ENCODE measurements around the gene ESYT1.

The ESYT1 gene

DNA sequence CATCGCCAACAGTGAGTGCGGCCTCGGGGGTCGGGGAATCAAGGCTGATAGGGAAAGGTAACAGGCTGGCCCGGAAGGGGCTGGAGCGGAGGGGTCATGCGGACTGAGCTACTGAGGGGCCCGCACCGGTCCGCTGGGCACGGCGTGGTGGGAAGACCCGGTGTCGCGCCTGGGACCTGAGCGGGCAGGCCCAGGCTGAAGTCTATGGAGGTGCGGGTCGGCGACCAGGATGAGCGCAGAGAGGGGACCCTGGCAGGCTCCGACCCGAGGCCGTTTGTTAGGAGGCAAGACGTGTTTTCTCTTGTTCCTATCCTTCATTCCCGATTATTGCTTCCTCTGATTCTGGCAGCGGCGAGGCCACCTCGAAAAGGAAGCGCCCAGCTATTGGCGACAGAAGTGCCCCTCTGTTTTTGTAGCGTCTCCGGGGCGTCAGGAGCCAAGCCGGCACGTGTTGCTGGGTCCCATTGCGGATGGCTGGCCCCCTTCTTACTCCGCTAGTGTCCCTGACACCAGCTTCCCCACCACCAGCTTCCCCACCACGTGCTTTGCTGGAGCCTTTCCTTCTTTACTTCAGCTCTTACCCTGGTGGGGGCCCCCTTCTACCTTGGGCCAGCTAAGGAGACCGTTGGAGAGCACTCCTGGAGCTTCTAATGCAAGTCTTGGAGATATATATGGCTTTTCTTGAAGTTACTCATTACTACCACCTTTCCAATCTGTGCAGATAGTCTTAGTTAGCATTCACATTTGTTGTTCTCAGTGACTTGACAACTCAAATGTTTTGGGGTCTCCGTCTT, 23.1 kb upstream of the ESYT1 start (continued):
- TF ChIP-seq, protein P1, sequence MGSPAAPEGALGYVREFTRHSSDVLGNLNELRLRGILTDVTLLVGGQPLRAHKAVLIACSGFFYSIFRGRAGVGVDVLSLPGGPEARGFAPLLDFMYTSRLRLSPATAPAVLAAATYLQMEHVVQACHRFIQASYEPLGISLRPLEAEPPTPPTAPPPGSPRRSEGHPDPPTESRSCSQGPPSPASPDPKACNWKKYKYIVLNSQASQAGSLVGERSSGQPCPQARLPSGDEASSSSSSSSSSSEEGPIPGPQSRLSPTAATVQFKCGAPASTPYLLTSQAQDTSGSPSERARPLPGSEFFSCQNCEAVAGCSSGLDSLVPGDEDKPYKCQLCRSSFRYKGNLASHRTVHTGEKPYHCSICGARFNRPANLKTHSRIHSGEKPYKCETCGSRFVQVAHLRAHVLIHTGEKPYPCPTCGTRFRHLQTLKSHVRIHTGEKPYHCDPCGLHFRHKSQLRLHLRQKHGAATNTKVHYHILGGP (tag by site-specific recombination; IDR thresholded peaks at IDR 0.05) = no peak
- TF ChIP-seq MEIS1 (CRISPR knock-in tag; IDR thresholded peaks at IDR 0.05; ENCODE audit: borderline replicate concordance) (no peak), SP2 (tag by site-specific recombination; IDR thresholded peaks at IDR 0.05) (no peak), HOXC10 (CRISPR knock-in tag; IDR thresholded peaks at IDR 0.05) (no peak), ZNF302 (tag by site-specific recombination; IDR thresholded peaks at IDR 0.05; ENCODE audit: low read depth) (no peak), ZNF223 (tag by site-specific recombination; IDR thresholded peaks at IDR 0.05) (peak; percentile 83), ZNF48 (tag by site-specific recombination; IDR thresholded peaks at IDR 0.05) (no peak), ZFP41 (tag by site-specific recombination; IDR thresholded peaks at IDR 0.05; ENCODE audit: borderline replicate concordance) (no peak), ZNF529 (tag by site-specific recombination; IDR thresholded peaks at IDR 0.05; ENCODE audit: insufficient replicate concordance) (no peak), ZNF624 (tag by site-specific recombination; IDR thresholded peaks at IDR 0.05) (no peak), ZNF121 (tag by site-specific recombination; IDR thresholded peaks at IDR 0.05) (0 out of 2 replicates have a peak, but pooled peaks have one; percentile 18), KLF9 (tag by site-specific recombination; IDR thresholded peaks at IDR 0.05; ENCODE audit: low read depth) (no peak), ZBTB1 (tag by site-specific recombination; IDR thresholded peaks at IDR 0.05) (no peak), ZBTB7A (tag by site-specific recombination; IDR thresholded peaks at IDR 0.05; ENCODE audit: low read depth) (no peak), BCL11B (tag by site-specific recombination; IDR thresholded peaks at IDR 0.05; ENCODE audit: low read depth) (no peak), ZNF132 (tag by site-specific recombination; IDR thresholded peaks at IDR 0.05; ENCODE audit: borderline replicate concordance) (no peak), ZNF266 (tag by site-specific recombination; IDR thresholded peaks at IDR 0.05; ENCODE audit: low read depth) (no peak), ZNF596 (tag by site-specific recombination; IDR thresholded peaks at IDR 0.05) (no peak), ZIC2 (tag by site-specific recombination; IDR thresholded peaks at IDR 0.05) (no peak), ZNF335 (tag by site-specific recombination; conservative IDR thresholded peaks at IDR 0.05) (peak; percentile 98), ZNF501 (tag by site-specific recombination; IDR thresholded peaks at IDR 0.05) (no peak; the same call in 1 of the 2 replicates)
- TF ChIP-seq, protein P2, sequence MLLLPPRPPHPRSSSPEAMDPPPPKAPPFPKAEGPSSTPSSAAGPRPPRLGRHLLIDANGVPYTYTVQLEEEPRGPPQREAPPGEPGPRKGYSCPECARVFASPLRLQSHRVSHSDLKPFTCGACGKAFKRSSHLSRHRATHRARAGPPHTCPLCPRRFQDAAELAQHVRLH (tag by site-specific recombination; IDR thresholded peaks at IDR 0.05) = no peak
- TF ChIP-seq, protein P3, sequence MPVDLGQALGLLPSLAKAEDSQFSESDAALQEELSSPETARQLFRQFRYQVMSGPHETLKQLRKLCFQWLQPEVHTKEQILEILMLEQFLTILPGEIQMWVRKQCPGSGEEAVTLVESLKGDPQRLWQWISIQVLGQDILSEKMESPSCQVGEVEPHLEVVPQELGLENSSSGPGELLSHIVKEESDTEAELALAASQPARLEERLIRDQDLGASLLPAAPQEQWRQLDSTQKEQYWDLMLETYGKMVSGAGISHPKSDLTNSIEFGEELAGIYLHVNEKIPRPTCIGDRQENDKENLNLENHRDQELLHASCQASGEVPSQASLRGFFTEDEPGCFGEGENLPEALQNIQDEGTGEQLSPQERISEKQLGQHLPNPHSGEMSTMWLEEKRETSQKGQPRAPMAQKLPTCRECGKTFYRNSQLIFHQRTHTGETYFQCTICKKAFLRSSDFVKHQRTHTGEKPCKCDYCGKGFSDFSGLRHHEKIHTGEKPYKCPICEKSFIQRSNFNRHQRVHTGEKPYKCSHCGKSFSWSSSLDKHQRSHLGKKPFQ (tag by site-specific recombination; IDR thresholded peaks at IDR 0.05) = peak; percentile 38; the same call in 1 of the 2 replicates
- TF ChIP-seq, protein P4, sequence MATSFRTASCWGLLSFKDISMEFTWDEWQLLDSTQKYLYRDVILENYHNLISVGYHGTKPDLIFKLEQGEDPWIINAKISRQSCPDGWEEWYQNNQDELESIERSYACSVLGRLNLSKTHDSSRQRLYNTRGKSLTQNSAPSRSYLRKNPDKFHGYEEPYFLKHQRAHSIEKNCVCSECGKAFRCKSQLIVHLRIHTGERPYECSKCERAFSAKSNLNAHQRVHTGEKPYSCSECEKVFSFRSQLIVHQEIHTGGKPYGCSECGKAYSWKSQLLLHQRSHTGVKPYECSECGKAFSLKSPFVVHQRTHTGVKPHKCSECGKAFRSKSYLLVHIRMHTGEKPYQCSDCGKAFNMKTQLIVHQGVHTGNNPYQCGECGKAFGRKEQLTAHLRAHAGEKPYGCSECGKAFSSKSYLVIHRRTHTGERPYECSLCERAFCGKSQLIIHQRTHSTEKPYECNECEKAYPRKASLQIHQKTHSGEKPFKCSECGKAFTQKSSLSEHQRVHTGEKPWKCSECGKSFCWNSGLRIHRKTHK (tag by site-specific recombination; IDR thresholded peaks at IDR 0.05) = no peak
- TF ChIP-seq, protein P5, sequence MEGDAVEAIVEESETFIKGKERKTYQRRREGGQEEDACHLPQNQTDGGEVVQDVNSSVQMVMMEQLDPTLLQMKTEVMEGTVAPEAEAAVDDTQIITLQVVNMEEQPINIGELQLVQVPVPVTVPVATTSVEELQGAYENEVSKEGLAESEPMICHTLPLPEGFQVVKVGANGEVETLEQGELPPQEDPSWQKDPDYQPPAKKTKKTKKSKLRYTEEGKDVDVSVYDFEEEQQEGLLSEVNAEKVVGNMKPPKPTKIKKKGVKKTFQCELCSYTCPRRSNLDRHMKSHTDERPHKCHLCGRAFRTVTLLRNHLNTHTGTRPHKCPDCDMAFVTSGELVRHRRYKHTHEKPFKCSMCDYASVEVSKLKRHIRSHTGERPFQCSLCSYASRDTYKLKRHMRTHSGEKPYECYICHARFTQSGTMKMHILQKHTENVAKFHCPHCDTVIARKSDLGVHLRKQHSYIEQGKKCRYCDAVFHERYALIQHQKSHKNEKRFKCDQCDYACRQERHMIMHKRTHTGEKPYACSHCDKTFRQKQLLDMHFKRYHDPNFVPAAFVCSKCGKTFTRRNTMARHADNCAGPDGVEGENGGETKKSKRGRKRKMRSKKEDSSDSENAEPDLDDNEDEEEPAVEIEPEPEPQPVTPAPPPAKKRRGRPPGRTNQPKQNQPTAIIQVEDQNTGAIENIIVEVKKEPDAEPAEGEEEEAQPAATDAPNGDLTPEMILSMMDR (tag by site-specific recombination; IDR thresholded peaks at IDR 0.05) = 0 out of 2 replicates have a peak, but pooled peaks have one; percentile 20
- TF ChIP-seq, protein P6, sequence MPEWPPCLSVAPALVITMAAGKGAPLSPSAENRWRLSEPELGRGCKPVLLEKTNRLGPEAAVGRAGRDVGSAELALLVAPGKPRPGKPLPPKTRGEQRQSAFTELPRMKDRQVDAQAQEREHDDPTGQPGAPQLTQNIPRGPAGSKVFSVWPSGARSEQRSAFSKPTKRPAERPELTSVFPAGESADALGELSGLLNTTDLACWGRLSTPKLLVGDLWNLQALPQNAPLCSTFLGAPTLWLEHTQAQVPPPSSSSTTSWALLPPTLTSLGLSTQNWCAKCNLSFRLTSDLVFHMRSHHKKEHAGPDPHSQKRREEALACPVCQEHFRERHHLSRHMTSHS (tag by site-specific recombination; IDR thresholded peaks at IDR 0.05) = no peak
- TF ChIP-seq, protein P7, sequence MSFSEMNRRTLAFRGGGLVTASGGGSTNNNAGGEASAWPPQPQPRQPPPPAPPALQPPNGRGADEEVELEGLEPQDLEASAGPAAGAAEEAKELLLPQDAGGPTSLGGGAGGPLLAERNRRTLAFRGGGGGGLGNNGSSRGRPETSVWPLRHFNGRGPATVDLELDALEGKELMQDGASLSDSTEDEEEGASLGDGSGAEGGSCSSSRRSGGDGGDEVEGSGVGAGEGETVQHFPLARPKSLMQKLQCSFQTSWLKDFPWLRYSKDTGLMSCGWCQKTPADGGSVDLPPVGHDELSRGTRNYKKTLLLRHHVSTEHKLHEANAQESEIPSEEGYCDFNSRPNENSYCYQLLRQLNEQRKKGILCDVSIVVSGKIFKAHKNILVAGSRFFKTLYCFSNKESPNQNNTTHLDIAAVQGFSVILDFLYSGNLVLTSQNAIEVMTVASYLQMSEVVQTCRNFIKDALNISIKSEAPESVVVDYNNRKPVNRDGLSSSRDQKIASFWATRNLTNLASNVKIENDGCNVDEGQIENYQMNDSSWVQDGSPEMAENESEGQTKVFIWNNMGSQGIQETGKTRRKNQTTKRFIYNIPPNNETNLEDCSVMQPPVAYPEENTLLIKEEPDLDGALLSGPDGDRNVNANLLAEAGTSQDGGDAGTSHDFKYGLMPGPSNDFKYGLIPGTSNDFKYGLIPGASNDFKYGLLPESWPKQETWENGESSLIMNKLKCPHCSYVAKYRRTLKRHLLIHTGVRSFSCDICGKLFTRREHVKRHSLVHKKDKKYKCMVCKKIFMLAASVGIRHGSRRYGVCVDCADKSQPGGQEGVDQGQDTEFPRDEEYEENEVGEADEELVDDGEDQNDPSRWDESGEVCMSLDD (tag by site-specific recombination; IDR thresholded peaks at IDR 0.05) = peak; percentile 62; the same call in 1 of the 2 replicates
- TF ChIP-seq, protein P8, sequence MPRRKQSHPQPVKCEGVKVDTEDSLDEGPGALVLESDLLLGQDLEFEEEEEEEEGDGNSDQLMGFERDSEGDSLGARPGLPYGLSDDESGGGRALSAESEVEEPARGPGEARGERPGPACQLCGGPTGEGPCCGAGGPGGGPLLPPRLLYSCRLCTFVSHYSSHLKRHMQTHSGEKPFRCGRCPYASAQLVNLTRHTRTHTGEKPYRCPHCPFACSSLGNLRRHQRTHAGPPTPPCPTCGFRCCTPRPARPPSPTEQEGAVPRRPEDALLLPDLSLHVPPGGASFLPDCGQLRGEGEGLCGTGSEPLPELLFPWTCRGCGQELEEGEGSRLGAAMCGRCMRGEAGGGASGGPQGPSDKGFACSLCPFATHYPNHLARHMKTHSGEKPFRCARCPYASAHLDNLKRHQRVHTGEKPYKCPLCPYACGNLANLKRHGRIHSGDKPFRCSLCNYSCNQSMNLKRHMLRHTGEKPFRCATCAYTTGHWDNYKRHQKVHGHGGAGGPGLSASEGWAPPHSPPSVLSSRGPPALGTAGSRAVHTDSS (tag by site-specific recombination; IDR thresholded peaks at IDR 0.05) = no peak
